MM.1S (cell line): ENCODE data around the gene DCST2.

ENCODE experiments used
- EZH2phosphoT487 ChIP-seq: fragments of 300-600 bp; sonication (generic); IDR thresholded peaks from 2 replicates; pipeline ENCODE4 v1.6.1; 2018; ENCODE audit warnings: antibody characterized with exemption, low read length
- TF ChIP-seq, protein P1 (sequence below): fragments of 300-600 bp; sonication (generic); IDR thresholded peaks from 2 replicates; pipeline ENCODE4 v1.5.1; 2016; ENCODE audit warnings: antibody characterized with exemption, low read length, mixed read lengths

DNA sequence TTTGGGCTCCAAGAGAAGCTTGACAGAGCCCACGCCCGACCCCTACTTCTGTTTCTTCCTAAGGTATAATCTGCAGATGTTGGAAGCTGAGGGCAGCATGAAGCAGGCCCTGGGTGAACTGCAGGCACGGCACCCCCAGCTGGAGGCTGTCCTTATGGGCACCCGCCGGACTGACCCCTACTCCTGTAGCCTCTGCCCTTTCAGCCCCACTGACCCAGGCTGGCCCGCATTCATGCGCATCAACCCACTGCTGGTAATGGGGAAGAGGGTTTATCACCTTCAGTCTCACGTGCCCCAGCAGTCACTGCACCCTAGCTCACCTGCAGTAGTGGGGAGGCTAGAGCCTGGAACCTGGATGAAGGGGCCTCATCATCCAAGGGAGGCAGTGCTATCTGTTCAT is 43.3 kb downstream of the DCST2 start:
- TF ChIP-seq, protein P1, sequence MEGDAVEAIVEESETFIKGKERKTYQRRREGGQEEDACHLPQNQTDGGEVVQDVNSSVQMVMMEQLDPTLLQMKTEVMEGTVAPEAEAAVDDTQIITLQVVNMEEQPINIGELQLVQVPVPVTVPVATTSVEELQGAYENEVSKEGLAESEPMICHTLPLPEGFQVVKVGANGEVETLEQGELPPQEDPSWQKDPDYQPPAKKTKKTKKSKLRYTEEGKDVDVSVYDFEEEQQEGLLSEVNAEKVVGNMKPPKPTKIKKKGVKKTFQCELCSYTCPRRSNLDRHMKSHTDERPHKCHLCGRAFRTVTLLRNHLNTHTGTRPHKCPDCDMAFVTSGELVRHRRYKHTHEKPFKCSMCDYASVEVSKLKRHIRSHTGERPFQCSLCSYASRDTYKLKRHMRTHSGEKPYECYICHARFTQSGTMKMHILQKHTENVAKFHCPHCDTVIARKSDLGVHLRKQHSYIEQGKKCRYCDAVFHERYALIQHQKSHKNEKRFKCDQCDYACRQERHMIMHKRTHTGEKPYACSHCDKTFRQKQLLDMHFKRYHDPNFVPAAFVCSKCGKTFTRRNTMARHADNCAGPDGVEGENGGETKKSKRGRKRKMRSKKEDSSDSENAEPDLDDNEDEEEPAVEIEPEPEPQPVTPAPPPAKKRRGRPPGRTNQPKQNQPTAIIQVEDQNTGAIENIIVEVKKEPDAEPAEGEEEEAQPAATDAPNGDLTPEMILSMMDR, result no peak
- TF ChIP-seq EZH2phosphoT487, result no peak
